Endothelial cell (in vitro differentiated cells): Measurements from ENCODE around the gene RAB15. TPM values are rescaled to one million over a fixed set of nuclear protein-coding genes. Genes with fewer than 3 reads are reported as not detected.

ENCODE experiments used
- DNase-seq: peaks from one replicate; pipeline ENCODE4 v3.0.0; 2021; ENCODE audit warnings: low spot score
- H3K27ac Mint-ChIP-seq: one replicate; pipeline ENCODE4 v1.8.0; 2021; ENCODE audit warnings: mixed read lengths, inconsistent platforms; ENCODE audit not compliant: unreplicated experiment
- H3K27me3 Mint-ChIP-seq: one replicate; pipeline ENCODE4 v1.8.0; 2021; ENCODE audit warnings: mild to moderate bottlenecking, moderate library complexity, mixed read lengths, inconsistent platforms; ENCODE audit not compliant: unreplicated experiment
- H3K36me3 Mint-ChIP-seq: one replicate; pipeline ENCODE4 v1.8.0; 2021; ENCODE audit warnings: mild to moderate bottlenecking, low read depth, mixed read lengths, inconsistent platforms; ENCODE audit not compliant: unreplicated experiment
- H3K4me1 Mint-ChIP-seq: one replicate; pipeline ENCODE4 v1.8.0; 2021; ENCODE audit warnings: mild to moderate bottlenecking, mixed read lengths, inconsistent platforms; ENCODE audit not compliant: unreplicated experiment
- H3K4me3 Mint-ChIP-seq: one replicate; pipeline ENCODE4 v1.8.0; 2021; ENCODE audit warnings: mild to moderate bottlenecking, mixed read lengths, inconsistent platforms; ENCODE audit not compliant: unreplicated experiment
- H3K9me3 Mint-ChIP-seq: one replicate; pipeline ENCODE4 v1.8.0; 2021; ENCODE audit warnings: mixed read lengths, inconsistent platforms; ENCODE audit not compliant: unreplicated experiment
- total RNA-seq: library from RNA; stranded (reverse); fragmentation: NEBNext Ultra II Directional; extraction: Animal tissue kit (Norgen Biotek cat#: 25700); gene quantifications from one replicate; pipeline ENCODE4 v1.2.1, GENCODE V29; 2021; ENCODE audit not compliant: unreplicated experiment
- TF ChIP-seq, protein P1 (sequence below): fragments of 200-600 bp; sonication (generic); IDR thresholded peaks from one replicate; pipeline ENCODE4 v1.5.0; 2021; ENCODE audit warnings: antibody characterized with exemption; ENCODE audit not compliant: unreplicated experiment

Gene RAB15
- total RNA-seq, 1 donor from 2014 or later, result 20.9 TPM

- peaks cover 9% of the 10 kb centered on the region for H3K36me3 Mint-ChIP-seq
- TF ChIP-seq, protein P1, sequence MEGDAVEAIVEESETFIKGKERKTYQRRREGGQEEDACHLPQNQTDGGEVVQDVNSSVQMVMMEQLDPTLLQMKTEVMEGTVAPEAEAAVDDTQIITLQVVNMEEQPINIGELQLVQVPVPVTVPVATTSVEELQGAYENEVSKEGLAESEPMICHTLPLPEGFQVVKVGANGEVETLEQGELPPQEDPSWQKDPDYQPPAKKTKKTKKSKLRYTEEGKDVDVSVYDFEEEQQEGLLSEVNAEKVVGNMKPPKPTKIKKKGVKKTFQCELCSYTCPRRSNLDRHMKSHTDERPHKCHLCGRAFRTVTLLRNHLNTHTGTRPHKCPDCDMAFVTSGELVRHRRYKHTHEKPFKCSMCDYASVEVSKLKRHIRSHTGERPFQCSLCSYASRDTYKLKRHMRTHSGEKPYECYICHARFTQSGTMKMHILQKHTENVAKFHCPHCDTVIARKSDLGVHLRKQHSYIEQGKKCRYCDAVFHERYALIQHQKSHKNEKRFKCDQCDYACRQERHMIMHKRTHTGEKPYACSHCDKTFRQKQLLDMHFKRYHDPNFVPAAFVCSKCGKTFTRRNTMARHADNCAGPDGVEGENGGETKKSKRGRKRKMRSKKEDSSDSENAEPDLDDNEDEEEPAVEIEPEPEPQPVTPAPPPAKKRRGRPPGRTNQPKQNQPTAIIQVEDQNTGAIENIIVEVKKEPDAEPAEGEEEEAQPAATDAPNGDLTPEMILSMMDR, result no peak
- peaks cover 4% of the 10 kb centered on the region for H3K27me3 Mint-ChIP-seq
- H3K9me3 Mint-ChIP-seq, result no peaks in the 10 kb centered on the region
- no peak overlapping the region for H3K27ac Mint-ChIP-seq
- no peak overlapping the region for H3K4me3 Mint-ChIP-seq
- no peak for DNase-seq
- peaks cover 17% of the 10 kb centered on the region for H3K4me1 Mint-ChIP-seq
Observed at GRCh38 chr14:65011538-65011937, 39.4 kb upstream of the RAB15 start.

- Mint-ChIP-seq H3K9me3 (no peaks in the 10 kb centered on the region), H3K36me3 (peaks cover 9% of the 10 kb centered on the region), H3K27me3 (peaks cover 4% of the 10 kb centered on the region), H3K4me1 (peaks cover 17% of the 10 kb centered on the region), H3K4me3 (no peak overlapping the region), H3K27ac (no peak overlapping the region)
- no peak for DNase-seq
- TF ChIP-seq, protein P1, result no peak
Observed at GRCh38 chr14:65010211-65010931, 38.2 kb upstream of the RAB15 start.

GRCh38 chr14:65007202-65007601 lies 35.1 kb upstream of the RAB15 start:
- Mint-ChIP-seq H3K9me3 (no peaks in the 10 kb centered on the region), H3K4me3 (no peak overlapping the region), H3K27me3 (peaks cover 2% of the 10 kb centered on the region), H3K27ac (no peak overlapping the region), H3K36me3 (peaks cover 4% of the 10 kb centered on the region), H3K4me1 (peaks cover 32% of the 10 kb centered on the region)
- DNase-seq, result no peak
- TF ChIP-seq, protein P1, result no peak

GRCh38 chr14:65006261-65006721 lies 34.2 kb upstream of the RAB15 start:
- Mint-ChIP-seq H3K4me1 (peaks cover 32% of the 10 kb centered on the region), H3K27ac (no peak overlapping the region), H3K27me3 (peaks cover 2% of the 10 kb centered on the region), H3K4me3 (no peak overlapping the region), H3K9me3 (no peaks in the 10 kb centered on the region), H3K36me3 (peaks cover 4% of the 10 kb centered on the region)
- TF ChIP-seq, protein P1, result no peak
- DNase-seq, result no peak

DNA sequence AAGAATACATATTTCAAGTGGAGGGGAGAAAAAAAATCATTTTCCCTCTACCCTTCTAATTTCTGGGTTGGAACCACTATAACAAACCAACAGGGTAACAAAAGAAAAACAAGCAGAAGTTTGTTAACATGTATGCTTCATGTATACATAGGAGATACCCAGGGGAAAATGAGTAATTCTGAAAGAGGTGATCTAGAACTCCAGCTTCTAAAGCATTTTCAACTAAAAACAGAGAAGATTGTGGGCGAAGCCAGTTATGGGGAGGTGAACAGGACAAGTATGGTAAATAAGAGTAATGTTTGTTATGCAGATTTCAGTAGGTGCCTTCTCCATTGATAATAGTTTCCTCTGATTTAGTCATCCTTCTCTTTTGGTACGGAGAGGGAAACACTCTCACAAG lies 31.3 kb upstream of the RAB15 start:
- H3K36me3 Mint-ChIP-seq, result no peaks in the 10 kb centered on the region
- H3K4me3 Mint-ChIP-seq, result no peak overlapping the region
- H3K27ac Mint-ChIP-seq, result no peak overlapping the region
- H3K9me3 Mint-ChIP-seq, result no peaks in the 10 kb centered on the region
- TF ChIP-seq, protein P1, result no peak
- H3K27me3 Mint-ChIP-seq, result no peaks in the 10 kb centered on the region
- DNase-seq, result no peak
- peaks cover 18% of the 10 kb centered on the region for H3K4me1 Mint-ChIP-seq
